ENCODE data around the gene MAP1LC3A. TPM values are rescaled to one million over a fixed set of nuclear protein-coding genes. Genes with fewer than 3 reads are reported as not detected.

Gene MAP1LC3A
- total RNA-seq, 3 donors from 2014 or later, result 30.6 to 61.6 (median 47.8) TPM

GRCh38 chr20:34553366-34553867 lies 5.1 kb upstream of the MAP1LC3A start:
- intact Hi-C loops (cut with DNase I, micrococcal nuclease), result no loop called here
- H3K4me1 ChIP-seq (ENCODE audit: low read depth), result peaks cover 21% of the 10 kb centered on the region
- H3K36me3 ChIP-seq (ENCODE audit: low read depth), result peaks cover 1% of the 10 kb centered on the region
- no peak overlapping the region for H3K4me3 ChIP-seq
- no peak for TF ChIP-seq CTCF (IDR thresholded peaks at IDR 0.05)
- DNase-seq (peak in 2 of 3 donors; percentile 22 to 23), ATAC-seq (peak; percentile 48)
- H3K9me3 ChIP-seq, result no peaks in the 10 kb centered on the region

GRCh38 chr20:34557936-34558319 lies 590 bp upstream of the MAP1LC3A start:
- Histone ChIP-seq H3K9me3 (no peaks in the 10 kb centered on the region), H3K36me3 (ENCODE audit: low read depth) (peaks cover 3% of the 10 kb centered on the region), H3K4me1 (ENCODE audit: low read depth) (peaks cover 18% of the 10 kb centered on the region), H3K4me3 (peak overlapping the region; percentile 32)
- DNase-seq, result peak in 2 of 3 donors; percentile 34 to 36
- ATAC-seq, result peak; percentile 0
- no peak for TF ChIP-seq CTCF (IDR thresholded peaks at IDR 0.05)
- intact Hi-C loops (cut with DNase I, micrococcal nuclease), result no loop called here

- DNase-seq, result peak in 1 of 3 donors; percentile 47
- H3K4me1 ChIP-seq (ENCODE audit: low read depth), result peaks cover 11% of the 10 kb centered on the region
- peaks cover 3% of the 10 kb centered on the region for H3K36me3 ChIP-seq (ENCODE audit: low read depth)
- intact Hi-C loops (cut with DNase I, micrococcal nuclease), result no loop called here
- no peak for ATAC-seq
- no peak for TF ChIP-seq CTCF (IDR thresholded peaks at IDR 0.05)
- no peak overlapping the region for H3K4me3 ChIP-seq
- no peaks in the 10 kb centered on the region for H3K9me3 ChIP-seq
Measured at GRCh38 chr20:34559311-34560140, 1.0 kb downstream of the MAP1LC3A start.

GRCh38 chr20:34560141-34560523 lies 1.6 kb downstream of the MAP1LC3A start:
- no peaks in the 10 kb centered on the region for H3K9me3 ChIP-seq
- intact Hi-C loops (cut with DNase I, micrococcal nuclease), result no loop called here
- ATAC-seq (no peak), DNase-seq (peak in 1 of 3 donors; percentile 39)
- no peak overlapping the region for H3K4me3 ChIP-seq
- TF ChIP-seq CTCF (IDR thresholded peaks at IDR 0.05), result no peak
- peaks cover 3% of the 10 kb centered on the region for H3K36me3 ChIP-seq (ENCODE audit: low read depth)
- H3K4me1 ChIP-seq (ENCODE audit: low read depth), result peaks cover 11% of the 10 kb centered on the region

GRCh38 chr20:34560614-34561013 lies 2.1 kb downstream of the MAP1LC3A start:
- Histone ChIP-seq H3K4me1 (ENCODE audit: low read depth) (peaks cover 11% of the 10 kb centered on the region), H3K9me3 (no peaks in the 10 kb centered on the region), H3K36me3 (ENCODE audit: low read depth) (peaks cover 3% of the 10 kb centered on the region), H3K4me3 (no peak overlapping the region)
- intact Hi-C loops (cut with DNase I, micrococcal nuclease), result no loop called here
- ATAC-seq (no peak), DNase-seq (peak in 1 of 3 donors; percentile 9)
- no peak for TF ChIP-seq CTCF (IDR thresholded peaks at IDR 0.05)

Data from mucosa of descending colon (tissue), 3 donors.